Measurements from ENCODE around the gene ADAM17. TPM values are rescaled to one million over a fixed set of nuclear protein-coding genes. Genes with fewer than 3 reads are reported as not detected.

Gene ADAM17
- total RNA-seq, 1 experiment from 2014 or later: 39.8 TPM

DNA sequence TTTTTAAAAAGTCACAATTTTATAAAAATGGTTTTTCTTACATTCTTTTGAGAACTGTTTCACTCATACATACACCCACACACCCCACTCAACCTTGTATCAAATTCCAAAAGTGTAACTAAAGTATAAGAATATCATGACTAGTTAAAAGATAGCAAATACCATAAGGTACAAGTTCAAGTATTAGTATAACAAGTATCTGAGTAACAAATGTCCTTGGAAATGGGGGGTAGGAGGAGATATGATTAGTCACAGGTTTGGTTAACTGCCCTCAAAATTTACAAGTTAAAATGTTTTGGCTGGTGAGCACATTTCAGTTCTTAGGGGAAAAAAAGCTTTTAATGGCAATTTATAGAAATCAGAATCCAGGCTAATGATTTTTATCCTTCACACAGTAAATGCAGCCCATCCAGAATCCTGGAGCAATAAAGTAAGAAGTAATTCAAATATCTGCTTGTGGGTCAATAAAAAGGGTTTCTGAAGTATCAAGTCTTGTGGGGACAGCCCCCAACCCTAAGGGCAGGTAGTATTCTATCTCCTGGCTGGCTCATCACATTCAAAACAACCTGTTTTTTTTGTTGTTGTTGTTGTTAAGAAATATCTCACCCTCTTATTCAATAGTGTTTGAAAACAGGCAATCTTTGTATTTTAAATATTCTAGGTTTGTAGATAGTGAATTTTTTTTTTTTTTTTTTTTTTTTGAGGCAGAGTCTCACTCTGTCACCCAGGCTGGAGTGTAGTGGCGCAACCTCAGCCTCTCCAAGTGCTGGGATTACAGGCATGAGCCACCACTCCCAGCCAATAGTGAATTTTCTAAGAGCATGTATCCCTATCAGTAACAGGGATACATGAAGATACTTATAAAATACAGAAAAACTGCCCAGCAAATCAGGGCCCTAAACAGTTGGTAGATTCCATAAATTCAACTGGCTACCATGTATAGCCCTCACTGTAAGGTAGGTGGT, 66.8 kb downstream of the ADAM17 start:
- Histone ChIP-seq H3K9ac (ENCODE audit: low read length) (no peak overlapping the region), H3K9me2 (replicated peaks; ENCODE audit: insufficient read depth, low read length) (no peaks in the 10 kb centered on the region), H3K9me3 (ENCODE audit: low read length) (no peaks in the 10 kb centered on the region), H3K36me3 (ENCODE audit: insufficient read depth, low read length) (peaks cover 85% of the 10 kb centered on the region), H3K79me2 (ENCODE audit: low read length) (peaks cover 16% of the 10 kb centered on the region; the same call in 1 of the 2 replicates), H3K4me2 (ENCODE audit: low read depth, low read length, poor library complexity, severe bottlenecking) (no peak overlapping the region), H3K27ac (ENCODE audit: low read length) (0 out of 2 replicates have a peak overlapping the region, but pooled peaks have one; percentile 27), H3K4me3 (ENCODE audit: low read length) (no peak overlapping the region), H3K4me1 (ENCODE audit: low read length) (peaks cover 9% of the 10 kb centered on the region), H3K27me3 (ENCODE audit: low read length) (no peaks in the 10 kb centered on the region), H2AFZ (ENCODE audit: low read length) (no peak overlapping the region), H4K20me1 (ENCODE audit: insufficient read depth, low read depth, low read length) (no peaks in the 10 kb centered on the region)
- DNase-seq: no peak

GRCh38 chr2:9484533-9484932, 71.1 kb downstream of the ADAM17 start:
- no peak overlapping the region for H3K27ac ChIP-seq (ENCODE audit: low read length)
- H3K9me2 ChIP-seq (replicated peaks; ENCODE audit: insufficient read depth, low read length): no peaks in the 10 kb centered on the region
- peaks cover 11% of the 10 kb centered on the region for H3K4me1 ChIP-seq (ENCODE audit: low read length)
- peaks cover 17% of the 10 kb centered on the region for H3K79me2 ChIP-seq (ENCODE audit: low read length)
- no peak overlapping the region for H2AFZ ChIP-seq (ENCODE audit: low read length)
- H3K9ac ChIP-seq (ENCODE audit: low read length): no peak overlapping the region
- H3K4me3 ChIP-seq (ENCODE audit: low read length): no peak overlapping the region
- DNase-seq: no peak
- no peaks in the 10 kb centered on the region for H3K27me3 ChIP-seq (ENCODE audit: low read length)
- peaks cover 56% of the 10 kb centered on the region for H3K36me3 ChIP-seq (ENCODE audit: insufficient read depth, low read length)
- H4K20me1 ChIP-seq (ENCODE audit: insufficient read depth, low read depth, low read length): no peaks in the 10 kb centered on the region
- no peaks in the 10 kb centered on the region for H3K9me3 ChIP-seq (ENCODE audit: low read length)
- no peak overlapping the region for H3K4me2 ChIP-seq (ENCODE audit: low read depth, low read length, poor library complexity, severe bottlenecking)

DNA sequence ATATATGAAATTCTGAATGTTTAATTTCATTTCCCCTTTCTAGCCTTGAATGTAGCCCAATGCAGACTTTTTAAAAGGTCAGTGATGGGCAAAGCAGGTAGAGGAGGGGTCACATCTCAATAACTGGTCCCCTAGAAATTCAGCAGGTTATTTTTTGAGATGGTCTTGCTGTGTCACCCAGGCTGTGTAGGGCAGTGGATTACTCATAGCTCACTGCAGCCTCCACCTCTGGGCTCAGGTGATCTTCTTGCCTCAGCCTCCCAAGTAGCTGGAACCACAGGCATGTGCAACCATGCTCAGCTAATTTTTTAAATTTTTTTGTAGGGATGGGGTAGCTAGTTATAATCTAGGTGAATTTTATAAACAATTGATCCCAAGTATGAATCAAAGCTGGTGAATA, 72.5 kb downstream of the ADAM17 start:
- no peak overlapping the region for H3K4me3 ChIP-seq (ENCODE audit: low read length)
- H4K20me1 ChIP-seq (ENCODE audit: insufficient read depth, low read depth, low read length): no peaks in the 10 kb centered on the region
- no peaks in the 10 kb centered on the region for H3K9me2 ChIP-seq (replicated peaks; ENCODE audit: insufficient read depth, low read length)
- no peaks in the 10 kb centered on the region for H3K9me3 ChIP-seq (ENCODE audit: low read length)
- H3K9ac ChIP-seq (ENCODE audit: low read length): no peak overlapping the region
- no peak overlapping the region for H3K27ac ChIP-seq (ENCODE audit: low read length)
- peaks cover 2% of the 10 kb centered on the region; the same call in 1 of the 2 replicates for H3K4me1 ChIP-seq (ENCODE audit: low read length)
- no peak overlapping the region for H2AFZ ChIP-seq (ENCODE audit: low read length)
- H3K27me3 ChIP-seq (ENCODE audit: low read length): no peaks in the 10 kb centered on the region
- no peak overlapping the region for H3K4me2 ChIP-seq (ENCODE audit: low read depth, low read length, poor library complexity, severe bottlenecking)
- H3K36me3 ChIP-seq (ENCODE audit: insufficient read depth, low read length): peaks cover 49% of the 10 kb centered on the region
- DNase-seq: no peak
- H3K79me2 ChIP-seq (ENCODE audit: low read length): peaks cover 22% of the 10 kb centered on the region

DNA sequence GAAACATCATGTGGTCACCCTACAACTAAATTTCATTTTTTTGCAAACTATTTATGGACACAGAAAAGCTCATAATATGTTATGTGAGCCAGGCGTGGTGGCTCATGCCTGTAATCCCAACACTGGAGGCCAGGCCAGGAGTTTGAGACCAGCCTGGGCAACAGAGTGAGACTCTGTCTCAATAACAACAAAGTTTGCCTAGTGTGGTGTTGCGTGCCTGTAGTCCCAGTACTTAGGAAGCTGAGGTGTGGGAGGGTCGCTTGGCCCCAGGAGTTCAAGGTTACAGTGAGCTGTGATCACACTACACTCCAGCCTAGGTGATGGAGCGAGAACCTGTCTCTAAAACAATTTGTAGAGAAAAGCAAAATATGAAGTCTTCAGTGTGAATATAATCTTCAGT, 75.5 kb downstream of the ADAM17 start:
- Histone ChIP-seq H3K4me1 (ENCODE audit: low read length) (peaks cover 9% of the 10 kb centered on the region), H3K4me3 (ENCODE audit: low read length) (no peak overlapping the region), H3K4me2 (ENCODE audit: low read depth, low read length, poor library complexity, severe bottlenecking) (no peak overlapping the region), H3K9ac (ENCODE audit: low read length) (no peak overlapping the region), H4K20me1 (ENCODE audit: insufficient read depth, low read depth, low read length) (no peaks in the 10 kb centered on the region), H3K9me2 (replicated peaks; ENCODE audit: insufficient read depth, low read length) (no peaks in the 10 kb centered on the region), H3K36me3 (ENCODE audit: insufficient read depth, low read length) (peaks cover 27% of the 10 kb centered on the region), H3K9me3 (ENCODE audit: low read length) (no peaks in the 10 kb centered on the region), H3K27me3 (ENCODE audit: low read length) (no peaks in the 10 kb centered on the region), H3K79me2 (ENCODE audit: low read length) (peaks cover 31% of the 10 kb centered on the region), H2AFZ (ENCODE audit: low read length) (no peak overlapping the region), H3K27ac (ENCODE audit: low read length) (no peak overlapping the region)
- DNase-seq: no peak

- Histone ChIP-seq H3K79me2 (ENCODE audit: low read length) (peaks cover 35% of the 10 kb centered on the region), H3K4me2 (ENCODE audit: low read depth, low read length, poor library complexity, severe bottlenecking) (no peak overlapping the region), H3K4me1 (ENCODE audit: low read length) (peaks cover 17% of the 10 kb centered on the region), H4K20me1 (ENCODE audit: insufficient read depth, low read depth, low read length) (no peaks in the 10 kb centered on the region), H3K9ac (ENCODE audit: low read length) (no peak overlapping the region), H3K27me3 (ENCODE audit: low read length) (no peaks in the 10 kb centered on the region), H3K27ac (ENCODE audit: low read length) (no peak overlapping the region), H3K9me3 (ENCODE audit: low read length) (no peaks in the 10 kb centered on the region), H2AFZ (ENCODE audit: low read length) (no peak overlapping the region), H3K9me2 (replicated peaks; ENCODE audit: insufficient read depth, low read length) (no peaks in the 10 kb centered on the region), H3K4me3 (ENCODE audit: low read length) (no peak overlapping the region), H3K36me3 (ENCODE audit: insufficient read depth, low read length) (peaks cover 12% of the 10 kb centered on the region; the same call in 1 of the 2 replicates)
- DNase-seq: no peak
Observed at GRCh38 chr2:9478526-9478925, 77.1 kb downstream of the ADAM17 start.

DNA sequence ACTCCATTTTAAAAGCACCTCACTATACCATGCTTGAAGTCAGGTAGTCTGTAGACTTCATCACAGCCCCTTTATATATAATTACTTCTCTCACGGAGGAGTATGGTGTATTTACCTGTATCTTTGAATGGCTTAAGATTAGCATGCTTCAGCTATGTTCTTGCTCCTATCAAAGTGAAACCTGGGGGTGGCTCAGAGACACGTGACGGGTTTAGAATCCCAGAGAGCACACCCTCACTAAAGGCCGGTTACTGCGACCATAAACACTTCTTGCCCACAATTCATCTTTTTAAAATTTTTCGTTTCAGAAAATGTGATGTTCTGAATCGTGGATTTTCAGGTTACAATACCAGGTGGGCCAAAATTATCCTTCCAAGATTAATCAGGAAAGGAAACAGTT, 77.7 kb downstream of the ADAM17 start:
- H3K9me2 ChIP-seq (replicated peaks; ENCODE audit: insufficient read depth, low read length): no peaks in the 10 kb centered on the region
- no peak overlapping the region for H3K9ac ChIP-seq (ENCODE audit: low read length)
- no peak overlapping the region for H2AFZ ChIP-seq (ENCODE audit: low read length)
- no peak for DNase-seq
- H3K4me1 ChIP-seq (ENCODE audit: low read length): peaks cover 22% of the 10 kb centered on the region
- H3K79me2 ChIP-seq (ENCODE audit: low read length): peaks cover 35% of the 10 kb centered on the region
- no peaks in the 10 kb centered on the region for H4K20me1 ChIP-seq (ENCODE audit: insufficient read depth, low read depth, low read length)
- H3K27ac ChIP-seq (ENCODE audit: low read length): no peak overlapping the region
- H3K27me3 ChIP-seq (ENCODE audit: low read length): no peaks in the 10 kb centered on the region
- no peaks in the 10 kb centered on the region for H3K9me3 ChIP-seq (ENCODE audit: low read length)
- H3K4me3 ChIP-seq (ENCODE audit: low read length): no peak overlapping the region
- H3K36me3 ChIP-seq (ENCODE audit: insufficient read depth, low read length): peaks cover 11% of the 10 kb centered on the region; the same call in 1 of the 2 replicates
- H3K4me2 ChIP-seq (ENCODE audit: low read depth, low read length, poor library complexity, severe bottlenecking): no peak overlapping the region

DNA sequence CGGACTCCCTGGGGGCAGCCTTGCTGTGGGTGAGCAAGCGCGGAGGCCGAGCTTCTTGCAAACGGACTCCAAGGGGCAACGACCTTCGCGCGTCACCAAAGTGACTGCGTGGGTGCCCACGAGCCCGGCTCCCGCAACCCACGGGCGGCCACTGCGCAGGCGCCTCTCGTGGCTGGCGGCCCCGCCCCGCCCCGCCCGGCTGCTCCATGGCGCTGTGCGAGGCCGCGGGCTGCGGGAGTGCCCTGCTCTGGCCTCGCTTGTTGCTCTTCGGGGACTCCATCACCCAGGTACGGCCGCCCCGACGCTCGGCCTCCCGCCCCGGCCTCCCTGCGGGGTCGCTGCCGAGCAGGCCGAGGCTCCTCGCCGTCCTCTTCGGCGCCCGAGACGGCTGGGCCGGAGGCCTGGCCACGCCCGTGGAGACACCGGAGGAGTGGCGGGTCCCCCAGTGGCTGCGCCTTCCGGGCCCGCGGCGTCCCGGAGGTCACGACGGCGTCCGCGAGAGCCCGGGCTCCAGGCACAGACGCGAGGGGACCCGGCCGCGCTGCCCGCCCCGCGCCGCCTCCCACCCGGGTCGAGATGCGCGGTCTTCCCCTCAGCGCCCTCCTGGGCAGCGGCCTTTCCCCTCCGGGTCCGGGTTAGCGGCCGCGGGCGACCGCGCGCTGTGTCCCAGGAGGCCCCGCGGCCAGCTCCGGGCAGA, 81.1 kb downstream of the ADAM17 start, which contains the start of gene IAH1:
Gene IAH1, plus strand, starts transcription at position 191 of the 697 bp plus-strand sequence. Its CDS starts 16 bp downstream, at position 207.
- peak; percentile 80 for DNase-seq
- H3K27me3 ChIP-seq (ENCODE audit: low read length): no peaks in the 10 kb centered on the region
- peak within 1 kb of the TSS; percentile 76 for H3K4me3 ChIP-seq (ENCODE audit: low read length)
- peaks cover 26% of the 10 kb centered on the region for H3K79me2 ChIP-seq (ENCODE audit: low read length)
- peak within 1 kb of the TSS; percentile 46 for H3K27ac ChIP-seq (ENCODE audit: low read length)
- H3K9me3 ChIP-seq (ENCODE audit: low read length): no peaks in the 10 kb centered on the region
- no peaks in the 10 kb centered on the region for H4K20me1 ChIP-seq (ENCODE audit: insufficient read depth, low read depth, low read length)
- H3K9ac ChIP-seq (ENCODE audit: low read length): peak within 1 kb of the TSS; percentile 76
- peak within 1 kb of the TSS; percentile 14; the same call in 1 of the 2 replicates for H2AFZ ChIP-seq (ENCODE audit: low read length)
- peaks cover 19% of the 10 kb centered on the region for H3K4me1 ChIP-seq (ENCODE audit: low read length)
- H3K4me2 ChIP-seq (ENCODE audit: low read depth, low read length, poor library complexity, severe bottlenecking): peak within 1 kb of the TSS; percentile 82
- peaks cover 14% of the 10 kb centered on the region; the same call in 1 of the 2 replicates for H3K36me3 ChIP-seq (ENCODE audit: insufficient read depth, low read length)
- H3K9me2 ChIP-seq (replicated peaks; ENCODE audit: insufficient read depth, low read length): no peaks in the 10 kb centered on the region

DNA sequence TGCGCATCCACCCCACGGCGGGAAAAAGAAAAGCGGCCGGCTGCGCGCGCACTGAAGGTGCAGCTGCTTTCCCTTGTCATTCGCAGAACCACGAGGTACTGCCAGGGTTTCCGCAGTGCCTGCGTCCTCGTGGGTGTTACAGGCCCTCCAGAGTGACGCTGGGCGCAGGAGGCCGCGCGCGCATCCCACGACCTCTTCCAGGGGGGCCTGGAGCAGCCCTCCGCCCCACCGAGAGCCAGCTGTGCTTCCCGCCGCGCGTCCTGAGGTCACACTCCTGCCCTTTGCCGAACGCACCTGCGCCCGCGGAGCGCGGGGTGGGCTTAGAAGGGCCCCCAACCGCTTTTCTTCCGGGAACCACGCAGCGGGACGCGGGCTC, 81.7 kb downstream of the ADAM17 start:
- H3K27me3 ChIP-seq (ENCODE audit: low read length): no peaks in the 10 kb centered on the region
- H3K9me3 ChIP-seq (ENCODE audit: low read length): no peaks in the 10 kb centered on the region
- peak overlapping the region; percentile 46; the same call in 1 of the 2 replicates for H3K27ac ChIP-seq (ENCODE audit: low read length)
- peak overlapping the region; percentile 76 for H3K9ac ChIP-seq (ENCODE audit: low read length)
- peak overlapping the region; percentile 14; the same call in 1 of the 2 replicates for H2AFZ ChIP-seq (ENCODE audit: low read length)
- H3K4me2 ChIP-seq (ENCODE audit: low read depth, low read length, poor library complexity, severe bottlenecking): peak overlapping the region; percentile 82
- DNase-seq: peak; percentile 78
- peaks cover 26% of the 10 kb centered on the region for H3K79me2 ChIP-seq (ENCODE audit: low read length)
- peaks cover 19% of the 10 kb centered on the region for H3K4me1 ChIP-seq (ENCODE audit: low read length)
- no peaks in the 10 kb centered on the region for H4K20me1 ChIP-seq (ENCODE audit: insufficient read depth, low read depth, low read length)
- peaks cover 14% of the 10 kb centered on the region; the same call in 1 of the 2 replicates for H3K36me3 ChIP-seq (ENCODE audit: insufficient read depth, low read length)
- H3K9me2 ChIP-seq (replicated peaks; ENCODE audit: insufficient read depth, low read length): no peaks in the 10 kb centered on the region
- H3K4me3 ChIP-seq (ENCODE audit: low read length): peak overlapping the region; percentile 76
